Measurements from ENCODE around the gene FGR.

Gene FGR

DNA sequence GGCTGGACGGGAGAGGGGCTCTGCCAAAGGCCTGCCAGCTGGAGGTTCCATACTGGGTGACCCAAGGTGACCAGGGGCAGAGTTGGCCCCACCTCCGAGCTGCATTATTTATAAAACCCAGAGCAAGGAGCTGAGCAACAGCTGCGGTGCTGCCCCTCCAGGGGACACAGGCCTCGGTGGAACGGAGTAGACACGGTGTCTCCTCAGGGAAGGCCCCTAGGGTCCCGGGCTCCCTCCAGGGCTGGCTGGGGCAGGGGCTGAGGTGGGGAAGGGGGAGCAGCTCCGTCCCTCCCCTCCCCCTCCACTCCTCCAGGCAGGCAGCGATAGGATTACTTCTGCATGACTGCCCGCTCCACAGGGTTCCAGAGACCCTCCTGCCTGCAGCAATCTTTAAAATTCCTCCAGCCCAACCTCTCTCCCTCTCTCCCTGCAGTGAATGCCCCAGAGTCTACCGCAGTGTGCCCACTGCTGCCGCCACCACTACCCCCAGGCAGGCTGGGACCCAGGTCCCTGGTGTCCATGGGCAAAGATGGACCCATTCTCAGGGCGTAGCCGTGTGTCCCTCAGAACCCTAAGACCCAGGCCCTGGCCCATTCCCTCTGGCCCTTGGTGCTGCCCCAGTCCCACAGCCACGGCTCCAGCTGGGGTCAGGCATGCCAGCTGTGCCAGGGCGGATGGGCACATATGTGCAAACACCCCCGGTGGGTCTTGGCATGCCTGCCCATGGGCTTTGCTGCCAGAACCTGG is 41.9 kb downstream of the FGR start:
- in situ Hi-C loops (cut with MboI; ENCODE audit: low sequenced_read_pairs): no loop called here

DNA sequence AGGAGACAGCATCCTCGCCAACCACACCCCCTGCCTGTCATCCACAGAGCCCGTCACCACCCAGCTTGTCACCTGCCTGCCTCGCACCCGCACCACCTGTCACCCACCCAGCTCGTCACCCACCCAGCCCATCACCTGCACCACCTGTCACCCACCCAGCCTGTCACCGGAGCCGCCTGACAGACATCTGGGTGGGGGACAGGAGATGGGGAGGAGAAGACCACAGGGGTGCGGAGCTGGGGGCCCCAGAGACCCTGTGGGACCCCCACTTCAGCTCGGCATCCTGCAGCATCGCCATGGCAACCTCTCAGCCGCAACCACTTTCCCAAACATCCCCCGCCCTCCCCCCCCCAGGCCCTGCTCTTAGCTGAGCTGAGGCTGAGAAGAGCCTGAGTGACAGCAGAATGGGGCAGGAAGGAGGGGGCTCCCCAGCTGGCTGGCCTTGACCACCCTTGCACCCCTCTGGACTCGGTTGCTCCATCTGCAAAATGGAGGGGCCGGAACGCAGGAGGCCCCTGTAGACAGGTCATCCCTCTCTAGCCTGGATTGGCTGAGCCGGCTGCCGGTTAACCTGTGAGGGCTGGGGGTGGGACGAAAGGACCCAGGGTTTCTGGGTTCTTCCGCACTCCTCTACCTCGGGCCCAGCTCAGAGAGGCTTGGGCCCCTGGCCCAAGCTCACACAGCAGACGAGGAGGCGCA is 42.6 kb downstream of the FGR start:
- in situ Hi-C loops (cut with MboI; ENCODE audit: low sequenced_read_pairs): no loop called here

DNA sequence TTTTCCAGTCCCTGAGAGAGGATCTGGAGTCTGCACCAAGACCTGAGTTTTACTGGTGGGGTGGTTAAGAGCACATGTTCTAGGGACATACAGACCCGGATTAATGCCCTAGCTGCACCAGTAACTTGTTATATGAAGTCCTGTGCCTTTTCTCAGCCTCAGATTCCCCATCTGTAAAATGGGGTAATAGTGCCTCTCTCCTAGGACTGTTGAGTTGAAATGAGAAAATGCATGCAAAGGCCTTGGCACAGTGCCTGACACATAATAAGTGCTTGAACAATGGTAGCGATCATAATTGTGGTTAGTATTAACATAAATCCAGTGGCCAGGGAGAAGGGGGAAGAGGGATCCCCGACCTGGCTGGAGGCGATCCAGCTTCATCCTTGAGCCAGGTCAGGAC is 43.4 kb downstream of the FGR start:
- in situ Hi-C loops (cut with MboI; ENCODE audit: low sequenced_read_pairs): no loop called here

DNA sequence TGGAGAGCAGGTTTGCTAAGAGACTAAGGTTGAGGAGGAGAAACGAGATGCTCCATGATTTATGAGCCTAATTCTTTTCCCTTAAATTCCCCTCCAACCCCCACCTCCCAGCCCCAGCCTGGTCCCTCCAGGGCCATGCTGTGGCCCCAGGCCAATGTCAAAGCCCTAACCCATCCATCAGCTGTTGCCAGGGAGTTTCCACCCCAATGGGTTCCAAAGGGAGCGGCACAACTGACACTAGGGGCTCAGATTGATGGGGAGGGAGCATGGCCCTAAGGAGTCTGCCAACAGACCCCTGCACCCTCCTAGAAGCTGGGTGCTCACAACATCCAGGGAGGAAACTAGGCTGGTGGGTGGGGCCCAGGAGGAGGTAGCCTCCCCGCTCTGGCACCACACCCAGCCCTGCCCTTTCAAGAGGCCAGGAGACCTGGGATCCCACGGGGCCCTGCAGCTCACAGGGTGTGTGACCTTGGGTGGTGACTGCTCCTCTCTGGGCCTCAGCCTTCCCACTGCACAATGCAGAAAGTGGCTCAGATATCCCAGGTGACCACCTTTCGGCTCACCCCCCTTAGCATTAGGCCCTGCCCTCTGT is 44.0 kb downstream of the FGR start:
- in situ Hi-C loops (cut with MboI; ENCODE audit: low sequenced_read_pairs): no loop called here

DNA sequence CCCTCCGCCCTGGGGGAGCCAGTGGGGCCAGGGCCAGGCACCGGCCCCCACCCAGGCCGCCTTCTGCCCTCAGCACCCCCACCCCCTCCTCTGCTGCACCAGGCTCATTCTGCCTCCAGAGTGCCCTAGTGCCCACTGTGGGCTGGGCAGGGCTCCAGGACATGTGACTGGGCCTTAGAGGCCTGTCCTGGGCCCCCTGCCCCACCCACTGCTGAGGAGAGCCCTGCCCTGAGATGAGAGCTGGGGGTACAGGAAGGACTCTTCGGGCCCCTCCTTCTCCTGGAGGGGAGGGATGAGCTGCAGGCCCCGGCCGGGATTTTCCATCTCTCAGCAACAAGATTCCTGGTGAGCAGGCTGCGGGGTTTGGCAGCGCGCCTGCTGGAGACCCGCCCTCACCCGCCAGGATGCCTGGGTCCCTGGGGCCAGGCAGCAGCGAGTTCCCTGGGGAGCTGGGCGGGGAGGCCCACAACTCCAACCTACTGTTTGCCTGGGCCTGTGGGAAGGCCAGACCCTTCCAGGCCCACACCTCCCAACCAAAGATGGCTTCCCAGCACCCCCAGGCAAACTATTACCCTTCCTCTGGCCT is 45.1 kb downstream of the FGR start:
- in situ Hi-C loops (cut with MboI; ENCODE audit: low sequenced_read_pairs): no loop called here

DNA sequence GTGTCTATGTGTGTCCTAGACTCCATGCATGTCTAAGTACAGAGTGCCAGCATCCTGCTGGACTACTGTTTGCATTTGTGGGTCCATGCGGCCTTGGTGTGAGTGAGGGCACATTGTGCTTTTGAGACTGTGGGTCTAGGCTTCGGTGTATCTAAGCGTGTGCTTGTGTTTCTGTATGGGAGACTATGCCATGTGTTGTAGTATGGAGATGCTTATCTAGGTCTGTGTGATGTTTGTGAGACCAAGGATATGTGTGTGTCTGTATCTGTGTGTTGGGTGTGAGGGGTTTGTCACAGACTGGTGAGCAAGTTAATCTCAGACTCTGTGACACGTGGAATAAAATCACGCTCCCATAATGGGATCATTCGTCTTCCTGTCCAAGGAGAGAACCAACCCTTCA is 45.5 kb downstream of the FGR start:
- in situ Hi-C loops (cut with MboI; ENCODE audit: low sequenced_read_pairs): no loop called here

DNA sequence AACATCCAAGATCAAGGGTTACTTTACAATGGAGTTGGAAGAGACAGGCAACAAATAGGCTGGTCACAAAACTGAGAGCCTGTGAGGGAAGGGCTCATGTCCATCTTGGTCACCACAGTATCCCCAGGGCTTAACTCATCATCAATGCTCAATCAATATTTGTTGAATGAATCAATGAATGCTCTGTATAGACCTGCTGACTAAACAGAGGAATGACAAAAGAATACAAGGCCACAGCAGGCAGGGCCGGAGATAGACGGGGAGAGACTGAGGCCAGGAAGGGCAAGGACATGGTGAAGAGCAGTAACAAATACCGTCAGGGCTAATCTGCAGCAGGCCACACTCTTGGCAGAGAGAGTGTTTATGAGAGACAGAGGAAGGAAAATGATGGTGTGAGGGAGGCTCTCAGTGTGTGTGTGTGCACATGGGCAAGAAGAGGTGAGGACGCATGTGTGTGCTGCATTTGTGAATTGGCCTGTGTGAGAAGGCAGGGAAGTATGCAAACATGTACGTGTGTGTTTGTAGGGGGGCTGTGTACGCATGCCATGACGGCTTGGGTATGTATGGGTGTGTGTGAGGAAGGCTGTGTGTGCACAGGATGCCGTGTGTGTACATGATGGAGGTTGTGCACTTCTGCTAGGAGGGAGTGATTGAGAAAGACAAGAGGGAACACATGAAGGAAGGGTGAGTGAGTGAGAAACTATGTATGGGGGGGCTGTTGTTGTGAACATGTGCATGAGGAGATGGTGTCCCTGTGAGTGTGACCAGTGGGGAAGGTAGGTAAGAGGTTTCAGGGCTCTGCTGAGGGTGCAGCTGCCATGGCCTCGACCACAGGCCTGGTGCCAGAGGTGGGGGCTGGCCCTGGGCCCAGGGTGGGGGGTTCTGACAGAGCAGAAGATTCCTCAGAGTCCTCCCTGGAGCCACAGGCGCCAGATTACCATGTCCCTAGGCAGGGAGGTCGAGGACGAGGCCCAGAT is 46.4 kb downstream of the FGR start:
- in situ Hi-C loops (cut with MboI; ENCODE audit: low sequenced_read_pairs): no loop called here

DNA sequence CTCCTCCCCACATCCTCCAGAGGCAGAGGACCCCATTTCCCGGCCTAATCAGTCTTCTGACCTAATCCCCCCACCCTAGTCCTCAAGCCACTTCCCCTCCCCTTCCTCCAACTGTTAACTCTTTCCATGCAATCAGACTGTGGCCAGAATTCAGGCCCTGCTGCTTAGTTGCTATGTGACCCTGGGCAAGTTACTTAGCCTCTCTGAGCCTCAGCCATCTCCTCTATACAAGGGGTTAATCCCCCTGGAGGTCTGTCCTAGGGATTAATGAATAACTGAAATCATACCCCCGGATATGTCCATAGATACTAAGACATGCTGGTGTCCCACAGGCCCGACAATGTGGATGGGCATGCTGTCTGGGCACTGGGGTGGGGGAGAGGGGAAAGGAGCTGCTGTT is 49.3 kb downstream of the FGR start:
- in situ Hi-C loops (cut with MboI; ENCODE audit: low sequenced_read_pairs): no loop called here

DNA sequence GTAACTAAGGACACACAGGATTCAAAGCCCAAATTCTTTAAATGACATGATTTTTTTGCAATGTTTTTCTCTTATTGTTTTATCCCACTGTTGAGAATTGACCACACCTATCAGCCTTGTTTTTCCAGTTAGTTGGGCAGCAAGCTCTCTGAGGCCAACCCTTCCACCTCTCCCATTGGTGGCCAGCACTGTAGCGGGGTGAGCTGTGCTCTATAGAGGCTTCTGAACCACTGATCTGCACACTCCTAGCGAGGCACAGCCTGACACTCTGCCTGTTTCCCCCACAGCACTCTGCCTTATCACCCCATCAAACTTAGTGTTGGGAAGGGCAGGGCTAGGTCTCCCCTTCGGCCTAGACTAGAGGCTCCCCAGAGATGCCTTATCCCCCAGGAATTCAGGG is 50.5 kb downstream of the FGR start:
- in situ Hi-C loops (cut with MboI; ENCODE audit: low sequenced_read_pairs): no loop called here

DNA sequence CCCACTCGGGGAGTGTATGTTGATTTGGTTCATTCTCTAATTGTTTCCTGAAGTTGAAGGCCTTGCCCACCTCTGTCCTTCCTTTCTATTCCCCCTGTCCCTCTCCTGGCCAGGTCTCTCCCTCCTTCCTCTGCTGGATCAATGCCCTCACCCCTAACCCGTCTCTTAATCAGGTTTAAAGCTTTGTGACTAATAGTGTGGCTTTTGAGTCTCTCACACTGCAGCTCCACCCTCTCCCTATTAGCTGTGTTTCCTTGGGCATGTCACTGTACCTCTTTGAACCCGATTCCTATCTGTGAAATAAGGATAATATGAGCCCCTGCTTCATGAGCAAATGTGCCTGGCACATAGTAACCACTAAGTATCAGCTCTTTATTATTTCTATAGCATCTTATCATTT is 51.5 kb downstream of the FGR start:
- in situ Hi-C loops (cut with MboI; ENCODE audit: low sequenced_read_pairs): no loop called here

DNA sequence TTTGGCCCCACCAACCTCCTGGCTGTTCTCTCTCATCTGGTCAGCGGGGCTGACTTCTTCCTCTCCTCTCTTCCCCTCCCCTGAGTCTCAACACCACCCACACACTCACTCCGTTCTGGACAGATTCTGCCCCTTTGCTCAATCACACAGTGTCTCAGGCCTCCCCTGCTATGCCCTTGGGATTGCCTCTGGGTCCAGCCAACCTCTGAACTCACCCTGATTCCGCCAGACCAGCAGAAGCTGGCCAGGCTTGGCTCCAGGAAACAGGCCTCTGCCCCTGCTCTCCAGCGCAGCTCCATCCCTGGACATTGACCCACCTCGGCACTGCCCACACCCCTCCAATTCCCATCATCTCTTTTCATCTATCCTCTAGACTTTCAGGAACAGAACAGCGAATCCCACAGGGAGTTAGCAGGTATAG is 53.2 kb downstream of the FGR start:
- in situ Hi-C loops (cut with MboI; ENCODE audit: low sequenced_read_pairs): no loop called here

DNA sequence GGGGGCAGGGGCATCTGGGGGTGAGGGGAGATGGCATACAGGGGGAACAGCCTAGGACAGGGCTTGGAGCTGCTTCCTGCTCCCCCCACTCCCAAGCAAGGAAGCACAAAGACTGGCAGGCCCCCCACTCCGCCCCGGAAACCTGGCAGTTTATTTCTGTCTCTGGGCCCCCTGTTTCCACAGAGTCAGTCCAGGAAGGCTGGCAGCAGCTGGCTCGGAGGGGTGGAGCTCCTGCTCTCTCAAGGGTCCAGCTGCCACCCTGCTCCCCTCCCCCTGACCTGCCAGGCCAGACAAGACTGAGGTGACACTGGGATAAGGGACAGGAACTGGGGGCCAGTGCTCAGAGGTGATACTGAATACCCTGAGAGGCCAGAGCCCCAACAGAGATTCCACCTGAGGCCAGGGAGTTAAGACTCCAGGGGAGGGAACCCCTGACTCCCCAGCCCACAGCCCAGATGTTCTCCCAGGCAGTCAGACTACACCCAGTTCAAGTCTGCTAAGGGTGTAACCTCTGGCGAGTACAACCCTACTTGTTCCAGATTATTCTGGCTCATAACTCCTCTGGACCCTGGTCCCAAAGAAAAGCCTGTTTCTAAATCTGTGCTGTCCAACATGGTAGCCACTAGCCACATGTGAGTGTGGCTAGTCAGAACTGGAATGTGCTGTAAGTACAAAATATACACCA is 57.3 kb downstream of the FGR start:
- in situ Hi-C loops (cut with MboI; ENCODE audit: low sequenced_read_pairs): no loop called here

DNA sequence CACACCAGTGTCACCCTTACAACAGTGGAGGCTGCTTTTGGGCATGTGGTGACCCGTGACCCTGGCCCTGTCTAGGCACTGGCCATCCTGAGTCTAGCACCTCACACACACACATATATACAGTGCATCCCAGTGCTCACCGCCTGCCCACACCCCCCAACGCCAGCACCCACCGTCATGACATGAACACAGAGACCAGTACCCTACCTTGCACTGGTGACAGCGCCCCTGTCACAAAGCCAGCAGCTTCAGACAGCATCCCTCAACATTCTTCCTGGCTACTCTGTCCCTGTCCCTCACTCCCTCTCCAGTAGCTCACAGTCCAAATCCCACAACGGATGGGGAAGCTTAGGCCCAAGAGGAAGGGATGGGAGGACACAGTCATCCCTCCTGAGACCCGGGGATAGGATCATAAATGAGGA is 58.2 kb downstream of the FGR start:
- in situ Hi-C loops (cut with MboI; ENCODE audit: low sequenced_read_pairs): no loop called here

DNA sequence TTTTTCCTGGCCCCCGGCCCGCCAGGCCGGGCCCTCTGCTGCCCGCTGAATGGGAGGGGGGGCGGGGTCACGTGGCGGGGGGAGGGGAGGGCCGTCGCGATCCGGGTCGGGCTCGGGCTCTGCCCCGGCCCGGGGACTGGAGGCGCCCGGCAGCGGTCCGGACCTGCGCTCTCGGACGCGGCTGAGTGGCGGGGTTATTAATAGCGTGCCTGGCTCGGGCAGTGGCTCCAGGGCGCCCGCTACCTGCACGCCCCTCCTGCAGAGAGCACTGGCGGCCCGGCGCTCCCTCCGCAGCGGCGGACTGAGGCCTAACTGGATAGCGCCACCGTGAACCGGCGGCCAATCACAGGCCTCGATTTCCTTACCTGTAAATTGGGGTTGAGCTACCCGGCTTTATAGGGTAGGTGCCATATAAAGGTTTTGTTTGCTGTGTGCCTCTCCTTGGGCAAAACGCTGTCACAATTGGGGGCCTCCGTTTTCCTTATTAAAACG is 59.1 kb downstream of the FGR start:
- in situ Hi-C loops (cut with MboI; ENCODE audit: low sequenced_read_pairs): no loop called here

DNA sequence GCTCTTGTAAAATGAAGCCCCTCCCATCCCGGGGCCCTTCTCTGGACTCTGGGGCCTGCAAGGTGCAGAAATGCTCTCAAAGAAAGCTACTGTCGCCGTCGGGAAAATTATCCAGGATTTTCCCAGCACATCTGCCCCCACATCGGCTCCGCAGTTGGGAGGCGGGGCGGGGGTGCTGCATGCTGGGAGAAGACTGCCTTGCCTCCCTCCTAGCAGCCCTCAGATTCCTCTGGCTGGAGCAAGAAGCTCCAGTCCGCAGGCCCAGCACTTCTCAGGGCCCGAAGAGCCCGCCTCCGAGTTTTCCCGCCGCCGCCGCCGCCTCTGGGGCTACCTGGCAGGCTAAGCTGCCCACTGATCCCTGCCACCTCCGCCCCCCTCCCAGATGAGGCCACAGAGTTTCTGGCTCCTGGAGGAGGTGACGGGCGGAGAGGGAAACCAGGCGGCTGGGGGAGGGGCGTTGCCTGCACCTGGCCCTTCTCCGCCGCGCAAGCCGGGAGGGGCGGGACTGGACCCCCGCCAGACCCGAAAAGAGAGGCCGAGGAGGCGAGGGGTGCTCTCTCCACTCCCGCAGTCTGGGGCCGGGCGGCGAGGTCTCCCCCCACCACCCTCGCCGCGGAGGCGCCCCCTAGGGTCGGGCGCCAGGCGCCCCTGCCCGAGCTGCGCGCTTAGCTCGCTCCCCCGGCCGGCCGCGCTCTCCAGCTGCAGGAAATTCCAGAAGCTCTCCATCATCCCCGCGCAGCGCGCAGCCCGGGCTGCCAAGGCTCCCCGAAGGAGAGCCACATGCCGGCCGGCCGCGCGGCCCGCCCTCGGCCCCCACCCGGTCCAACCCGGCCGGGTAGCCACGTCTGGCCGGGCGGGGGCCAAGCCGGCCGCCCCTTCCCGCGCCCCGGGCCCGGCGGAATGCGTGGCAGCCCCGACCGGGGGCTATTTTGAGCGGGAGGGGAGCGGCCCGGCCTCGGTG is 59.8 kb downstream of the FGR start:
- in situ Hi-C loops (cut with MboI; ENCODE audit: low sequenced_read_pairs): no loop called here

DNA sequence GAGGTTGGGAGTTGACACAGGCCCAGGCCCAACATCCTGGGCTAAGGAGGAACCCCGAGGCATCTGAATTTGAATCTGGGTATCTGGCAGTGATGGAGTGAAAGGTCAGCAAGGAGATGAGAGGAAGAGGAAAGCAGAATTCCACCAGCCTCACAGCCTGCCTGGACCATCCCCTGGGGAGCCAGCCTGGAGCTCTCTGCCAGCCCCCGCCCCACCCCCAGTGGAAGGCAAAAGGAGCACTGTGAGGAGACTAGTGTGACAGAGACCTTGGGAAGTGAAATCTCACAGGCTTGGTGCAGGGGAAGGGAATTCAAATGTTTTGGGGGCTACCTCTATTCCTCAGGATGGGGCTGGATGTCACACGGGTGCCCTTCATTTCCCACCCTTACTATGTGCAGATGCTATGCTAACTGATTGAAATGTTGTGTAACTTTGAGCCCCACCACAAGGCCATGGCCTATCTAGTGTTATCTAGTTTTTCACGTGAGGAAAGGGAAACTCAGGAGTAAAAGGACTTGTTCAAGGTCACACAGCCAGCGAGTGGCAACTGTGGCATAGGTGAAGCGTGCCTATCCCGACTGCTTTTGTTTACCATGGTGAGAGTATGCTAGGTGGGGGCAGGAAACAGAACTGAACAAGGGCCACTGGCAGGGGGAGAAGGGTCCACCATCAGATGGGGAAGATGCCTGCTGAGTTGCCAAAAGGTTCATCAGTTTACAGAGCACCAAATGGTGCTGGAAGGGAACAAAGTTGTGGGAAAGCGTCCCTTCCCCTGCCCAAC is 60.8 kb downstream of the FGR start:
- in situ Hi-C loops (cut with MboI; ENCODE audit: low sequenced_read_pairs): no loop called here

DNA sequence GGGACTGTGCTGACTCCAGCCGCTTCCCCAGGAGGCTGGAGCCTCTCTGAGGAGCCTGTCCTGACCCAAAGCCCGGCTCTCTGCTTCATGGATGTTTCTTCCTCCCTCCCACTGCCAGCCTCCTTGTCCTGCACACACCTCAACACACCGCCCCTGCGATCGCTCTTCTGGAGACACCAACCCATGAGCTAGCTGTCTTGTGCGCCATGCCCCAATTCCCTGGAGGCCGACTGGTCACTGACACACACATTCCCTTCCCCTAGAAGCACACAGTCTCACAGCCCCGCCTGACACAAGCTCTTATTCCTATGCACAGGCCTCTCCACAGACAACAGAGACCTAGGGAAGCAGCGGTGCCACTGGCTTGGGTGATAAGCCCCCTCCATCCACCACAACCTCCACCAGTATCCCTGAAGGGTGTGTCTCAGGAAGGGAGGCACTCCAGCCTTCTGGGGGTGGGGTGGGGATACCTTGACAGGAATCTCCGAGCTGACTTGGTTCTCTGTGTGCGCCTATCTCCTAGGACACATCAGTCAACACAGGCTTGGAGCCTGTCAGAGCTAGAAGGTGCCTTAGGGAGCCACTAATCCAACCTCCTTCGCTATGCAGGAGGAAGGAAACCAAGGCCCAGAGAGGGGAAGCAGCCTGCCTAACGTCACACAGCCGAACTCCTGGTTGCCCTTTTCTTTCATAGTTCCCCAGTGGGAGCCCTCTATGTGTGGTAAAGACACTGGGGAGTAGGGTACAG is 62.1 kb downstream of the FGR start:
- in situ Hi-C loops (cut with MboI; ENCODE audit: low sequenced_read_pairs): no loop called here

Data from HL-60/S4 treated with retinoic acid at 250 ng/mL for 4 days and 3 days (cell line).